HG02623 (cell line): ENCODE data around the gene VTN.

ENCODE experiments used
- ATAC-seq: cut with Tn5 transposase; IDR thresholded peaks from one replicate; pipeline ENCODE4 v1.9.1; 2021; ENCODE audit warnings: moderate library complexity; ENCODE audit not compliant: unreplicated experiment

VTN gene

DNA sequence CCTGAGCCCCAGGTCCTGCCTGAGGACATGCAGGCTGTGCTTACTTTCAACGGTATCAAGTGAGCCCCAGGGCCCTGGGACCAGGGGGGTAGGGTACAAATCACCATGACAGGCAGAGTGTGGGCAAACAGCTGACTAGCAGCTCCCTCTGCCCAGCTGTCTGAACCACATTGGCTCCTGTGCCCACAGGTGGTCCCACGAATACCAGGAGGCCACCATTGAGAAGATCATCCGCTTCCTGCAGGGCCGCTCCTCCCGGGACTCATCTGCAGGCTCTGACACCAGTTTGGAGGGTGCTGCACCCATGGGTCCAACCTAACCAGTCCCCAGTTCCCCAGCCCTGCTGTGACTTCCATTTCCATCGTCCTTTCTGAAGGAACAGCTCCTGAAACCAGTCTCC is 25.9 kb upstream of the VTN start:
- ATAC-seq, result no peak

GRCh38 chr17:28395426-28395825 is 25.3 kb upstream of the VTN start:
- no peak for ATAC-seq

GRCh38 chr17:28394337-28395116 is 24.4 kb upstream of the VTN start:
- ATAC-seq, result no peak

GRCh38 chr17:28392491-28392890 is 22.4 kb upstream of the VTN start:
- ATAC-seq, result no peak

- ATAC-seq, result no peak
Measured at GRCh38 chr17:28391401-28391800, 21.3 kb upstream of the VTN start.

- no peak for ATAC-seq
Measured at GRCh38 chr17:28390984-28391383, 20.9 kb upstream of the VTN start.

- ATAC-seq, result no peak
Measured at GRCh38 chr17:28390563-28390962, 20.5 kb upstream of the VTN start.

GRCh38 chr17:28390141-28390540 is 20.0 kb upstream of the VTN start:
- ATAC-seq, result no peak

- no peak for ATAC-seq
Measured at GRCh38 chr17:28388106-28388505, 18.0 kb upstream of the VTN start.

GRCh38 chr17:28386391-28386790 is 16.3 kb upstream of the VTN start:
- no peak for ATAC-seq

GRCh38 chr17:28385406-28385805 is 15.3 kb upstream of the VTN start:
- ATAC-seq, result no peak

DNA sequence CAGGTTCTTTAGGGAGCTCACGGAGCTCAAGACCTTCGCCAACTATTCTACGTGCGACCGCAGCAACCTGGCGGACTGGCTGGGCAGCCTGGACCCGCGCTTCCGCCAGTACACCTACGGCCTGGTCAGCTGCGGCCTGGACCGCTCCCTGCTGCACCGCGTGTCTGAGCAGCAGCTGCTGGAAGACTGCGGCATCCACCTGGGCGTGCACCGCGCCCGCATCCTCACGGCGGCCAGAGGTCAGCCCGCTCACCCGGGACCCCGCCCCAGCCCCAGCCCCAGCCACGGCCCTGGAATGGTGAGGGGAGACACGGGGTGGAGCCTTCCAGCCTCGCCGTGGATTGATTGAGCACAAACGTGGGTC is 14.9 kb upstream of the VTN start:
- peak; percentile 18 for ATAC-seq

- peak; percentile 59 for ATAC-seq
Measured at GRCh38 chr17:28384281-28385036, 14.4 kb upstream of the VTN start.

GRCh38 chr17:28381141-28381825 is 11.2 kb upstream of the VTN start:
- ATAC-seq, result no peak

DNA sequence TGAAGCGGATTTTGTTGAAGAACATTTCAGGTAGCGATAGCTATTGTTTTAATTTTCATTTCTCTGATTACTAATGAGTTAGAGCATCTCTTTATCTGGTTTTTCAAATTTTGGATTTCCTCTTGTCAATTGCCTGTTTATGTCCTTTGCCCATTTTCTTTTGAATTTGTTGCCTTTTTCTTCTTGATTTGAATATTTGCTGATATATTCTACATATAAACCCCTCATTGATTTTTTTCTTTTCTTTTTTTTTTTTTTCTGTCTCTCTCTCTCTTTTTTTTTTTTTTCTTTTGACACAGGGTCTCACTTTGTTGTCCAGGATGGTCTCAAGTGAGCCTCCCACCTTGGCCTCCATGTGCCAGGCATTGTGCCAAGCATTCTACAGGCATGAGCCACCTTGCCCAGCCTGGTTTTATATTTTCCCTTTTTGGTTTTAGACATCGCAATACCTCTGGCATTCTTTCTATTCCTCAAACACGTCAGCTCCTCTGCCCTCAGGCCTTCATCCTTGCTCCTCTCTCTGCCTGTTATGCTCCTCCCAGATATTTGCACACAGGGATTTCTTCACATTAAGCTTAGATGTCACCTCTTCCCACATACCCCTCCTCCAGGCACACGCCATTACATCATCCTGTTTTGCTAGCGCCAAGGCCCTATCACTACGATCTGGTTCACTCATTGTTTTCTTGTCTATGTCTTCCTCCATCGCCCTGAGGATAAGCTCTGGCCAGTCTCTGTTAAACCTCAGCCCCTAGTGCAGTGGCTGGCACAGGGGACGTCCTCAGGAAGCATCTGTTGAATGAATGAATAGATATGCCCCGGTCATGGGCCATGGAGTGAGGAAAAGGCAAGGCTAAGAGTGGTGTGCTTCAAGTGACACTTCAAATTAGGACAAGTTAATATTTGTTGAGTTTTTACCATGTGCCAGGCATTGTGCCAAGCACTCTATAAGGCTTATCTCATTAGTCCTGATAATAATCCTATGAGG is 10.0 kb upstream of the VTN start:
- ATAC-seq, result no peak

- no peak for ATAC-seq
Measured at GRCh38 chr17:28372945-28373274, 2.8 kb upstream of the VTN start.

DNA sequence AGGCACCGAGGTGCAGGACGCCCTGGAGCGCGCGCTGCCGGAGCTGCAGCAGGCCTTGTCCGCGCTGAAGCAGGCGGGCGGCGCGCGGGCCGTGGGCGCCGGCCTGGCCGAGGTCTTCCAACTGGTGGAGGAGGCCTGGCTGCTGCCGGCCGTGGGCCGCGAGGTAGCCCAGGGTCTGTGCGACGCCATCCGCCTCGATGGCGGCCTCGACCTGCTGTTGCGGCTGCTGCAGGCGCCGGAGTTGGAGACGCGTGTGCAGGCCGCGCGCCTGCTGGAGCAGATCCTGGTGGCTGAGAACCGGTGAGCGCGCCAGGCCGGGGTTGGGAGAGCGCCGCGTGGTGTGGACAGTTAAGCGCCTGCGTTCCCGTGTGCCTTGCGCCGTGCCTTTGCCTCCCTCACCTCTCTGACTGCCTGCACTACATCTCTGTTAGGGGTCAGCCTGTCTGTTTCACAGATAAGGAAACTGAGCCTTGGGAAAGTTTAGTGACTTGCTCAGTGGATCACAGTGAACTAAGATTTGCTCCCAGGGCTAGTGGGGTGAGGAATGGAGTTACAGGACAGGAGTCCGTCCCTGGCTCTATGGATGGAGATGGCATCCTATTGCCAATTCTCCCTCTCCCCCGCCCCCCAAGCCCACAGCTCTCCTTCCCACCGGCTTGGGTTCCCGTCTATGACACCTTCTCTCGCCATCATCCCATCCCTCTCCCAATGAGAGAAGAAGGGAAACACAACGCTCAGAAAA is 2.3 kb upstream of the VTN start:
- ATAC-seq, result peak; percentile 8

- peak; percentile 85 for ATAC-seq
Measured at GRCh38 chr17:28371245-28372202, 1.4 kb upstream of the VTN start, which contains the start of gene SARM1. Gene SARM1 (plus strand): TSS chr17:28371694. CDS start chr17:28372033, 339 bp downstream.

DNA sequence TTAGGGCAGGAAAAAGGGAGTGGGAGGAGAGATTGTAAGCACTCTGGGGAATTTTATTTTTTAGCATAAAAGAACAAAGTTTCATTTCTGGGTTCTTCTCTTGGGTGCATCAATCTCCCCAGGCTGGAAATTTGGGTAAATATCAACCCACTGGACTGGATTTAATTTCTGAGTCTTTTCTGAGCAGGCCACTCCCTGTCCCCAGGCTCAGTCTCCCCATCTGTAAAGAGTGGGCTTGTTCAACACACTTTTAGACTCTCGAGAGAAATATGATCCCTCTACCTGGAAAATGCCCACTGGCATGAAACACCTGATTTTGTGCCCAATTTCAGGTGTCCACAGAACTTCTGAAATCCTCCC is 617 bp upstream of the VTN start:
- no peak for ATAC-seq
